GM19351 (cell line): Measurements from ENCODE around the gene ZBTB4.

Experiments
- ATAC-seq: cut with Tn5 transposase; IDR thresholded peaks from one replicate; pipeline ENCODE4 v1.9.1; 2021; ENCODE audit warnings: mild to moderate bottlenecking, moderate library complexity; ENCODE audit not compliant: unreplicated experiment

The ZBTB4 gene

GRCh38 chr17:7442142-7442541 is 37.3 kb downstream of the ZBTB4 start:
- ATAC-seq, result no peak

GRCh38 chr17:7441266-7441665 is 38.2 kb downstream of the ZBTB4 start:
- ATAC-seq, result no peak

GRCh38 chr17:7440834-7441195 is 38.6 kb downstream of the ZBTB4 start:
- ATAC-seq, result no peak

GRCh38 chr17:7440113-7440833 is 39.2 kb downstream of the ZBTB4 start:
- ATAC-seq, result no peak

- ATAC-seq, result no peak
Measured at GRCh38 chr17:7439462-7440112, 39.8 kb downstream of the ZBTB4 start, which contains the start of gene FGF11. FGF11 (plus strand) TSS chr17:7439512; CDS start chr17:7439621, 109 bp downstream.

- no peak for ATAC-seq
Measured at GRCh38 chr17:7438656-7439460, 40.6 kb downstream of the ZBTB4 start.

GRCh38 chr17:7437950-7438614 is 41.3 kb downstream of the ZBTB4 start:
- ATAC-seq, result no peak

- no peak for ATAC-seq
Measured at GRCh38 chr17:7437369-7437863, 42.0 kb downstream of the ZBTB4 start.

- ATAC-seq, result no peak
Measured at GRCh38 chr17:7436556-7437368, 42.7 kb downstream of the ZBTB4 start.

- peak; percentile 15 for ATAC-seq
Measured at GRCh38 chr17:7435676-7436555, 43.5 kb downstream of the ZBTB4 start.

- no peak for ATAC-seq
Measured at GRCh38 chr17:7432296-7432695, 47.1 kb downstream of the ZBTB4 start.

- no peak for ATAC-seq
Measured at GRCh38 chr17:7431231-7431630, 48.2 kb downstream of the ZBTB4 start.

GRCh38 chr17:7429722-7430121 is 49.7 kb downstream of the ZBTB4 start:
- no peak for ATAC-seq

GRCh38 chr17:7428557-7428956 is 50.9 kb downstream of the ZBTB4 start, which contains the start of gene SPEM3:
SPEM3 (plus strand) TSS chr17:7428857; CDS start chr17:7428903, 46 bp downstream.
- no peak for ATAC-seq

- ATAC-seq, result no peak
Measured at GRCh38 chr17:7427549-7427948, 51.9 kb downstream of the ZBTB4 start.

GRCh38 chr17:7426896-7427489 is 52.4 kb downstream of the ZBTB4 start:
- no peak for ATAC-seq

- ATAC-seq, result no peak
Measured at GRCh38 chr17:7426203-7426863, 53.1 kb downstream of the ZBTB4 start.

- no peak for ATAC-seq
Measured at GRCh38 chr17:7425756-7426155, 53.7 kb downstream of the ZBTB4 start.
